Liver (tissue), 3 donors: ENCODE data around the gene DTNA.

Experiments used
- FOXA1 ChIP-seq: IDR thresholded peaks from 2 replicates; pipeline ENCODE4 v1.6.1; 2016; ENCODE audit warnings: antibody characterized with exemption
- TAF1 ChIP-seq: conservative IDR thresholded peaks from 2 replicates; pipeline ENCODE4 v1.6.1; 2016; ENCODE audit warnings: antibody characterized with exemption, mild to moderate bottlenecking
- TF ChIP-seq, protein P1 (sequence below): IDR thresholded peaks from 2 replicates; pipeline ENCODE4 v1.6.1; 2016; ENCODE audit warnings: antibody characterized with exemption
- TF ChIP-seq, protein P2 (sequence below): fragments of 150-350 bp; IDR thresholded peaks from 2 replicates; pipeline ENCODE4 v1.5.1; 2017; ENCODE audit warnings: improper control_type of control experiment, low read depth, low read length; ENCODE audit not compliant: missing input control
- donor health status: healthy.
- donor health status: healthy.

DNA sequence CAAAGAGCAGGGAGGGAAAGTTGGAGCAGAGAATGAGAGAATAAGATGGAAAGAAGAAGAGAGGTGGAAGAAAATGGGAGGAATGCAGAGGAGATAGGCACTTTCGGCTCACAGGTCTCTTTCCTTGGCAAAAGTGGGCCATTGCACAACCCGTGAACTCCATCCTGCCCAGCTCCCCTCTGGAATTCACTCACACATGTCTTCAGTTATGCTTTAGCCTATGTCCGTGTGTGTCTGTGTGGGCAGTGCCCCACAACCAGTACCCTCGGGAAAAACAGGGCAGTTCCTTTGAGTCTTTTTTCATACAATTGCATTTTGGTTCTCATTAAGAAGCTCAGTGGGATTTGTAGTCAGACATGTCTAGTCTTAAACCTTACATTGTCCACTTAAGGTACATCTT, 34.5 kb downstream of the DTNA start:
- TF ChIP-seq, protein P1, sequence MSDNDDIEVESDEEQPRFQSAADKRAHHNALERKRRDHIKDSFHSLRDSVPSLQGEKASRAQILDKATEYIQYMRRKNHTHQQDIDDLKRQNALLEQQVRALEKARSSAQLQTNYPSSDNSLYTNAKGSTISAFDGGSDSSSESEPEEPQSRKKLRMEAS, result no peak
- TF ChIP-seq, protein P2, sequence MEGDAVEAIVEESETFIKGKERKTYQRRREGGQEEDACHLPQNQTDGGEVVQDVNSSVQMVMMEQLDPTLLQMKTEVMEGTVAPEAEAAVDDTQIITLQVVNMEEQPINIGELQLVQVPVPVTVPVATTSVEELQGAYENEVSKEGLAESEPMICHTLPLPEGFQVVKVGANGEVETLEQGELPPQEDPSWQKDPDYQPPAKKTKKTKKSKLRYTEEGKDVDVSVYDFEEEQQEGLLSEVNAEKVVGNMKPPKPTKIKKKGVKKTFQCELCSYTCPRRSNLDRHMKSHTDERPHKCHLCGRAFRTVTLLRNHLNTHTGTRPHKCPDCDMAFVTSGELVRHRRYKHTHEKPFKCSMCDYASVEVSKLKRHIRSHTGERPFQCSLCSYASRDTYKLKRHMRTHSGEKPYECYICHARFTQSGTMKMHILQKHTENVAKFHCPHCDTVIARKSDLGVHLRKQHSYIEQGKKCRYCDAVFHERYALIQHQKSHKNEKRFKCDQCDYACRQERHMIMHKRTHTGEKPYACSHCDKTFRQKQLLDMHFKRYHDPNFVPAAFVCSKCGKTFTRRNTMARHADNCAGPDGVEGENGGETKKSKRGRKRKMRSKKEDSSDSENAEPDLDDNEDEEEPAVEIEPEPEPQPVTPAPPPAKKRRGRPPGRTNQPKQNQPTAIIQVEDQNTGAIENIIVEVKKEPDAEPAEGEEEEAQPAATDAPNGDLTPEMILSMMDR, result no peak
- TF ChIP-seq FOXA1, result no peak
- TF ChIP-seq TAF1, result no peak
